Thoracic aorta (tissue), 2 donors: Measurements from ENCODE around the gene IP6K1. TPM values are rescaled to one million over a fixed set of nuclear protein-coding genes. Genes with fewer than 3 reads are reported as not detected.
A peak's percentile ranks its signal among the peaks of the same experiment; 100 is the strongest.

Experiments
- ATAC-seq: fragments of 150-250 bp; one replicate; pipeline ENCODE4 v1.8.0; 2017; ENCODE audit warnings: low read depth; ENCODE audit not compliant: insufficient number of reproducible peaks, low FRiP score
- DNase-seq: peaks from one replicate; pipeline ENCODE4 v3.0.0-alpha.2; 2020; ENCODE audit warnings: low spot score
- H3K27ac ChIP-seq, 2 donors: fragments of 200-600 bp; sonication (generic); 1 replicate in 1 of 2; 2 replicates in 1 of 2; pipeline ENCODE4 v1.5.1; 2016; ENCODE audit warnings: mild to moderate bottlenecking in 2 of 2, moderate library complexity in 2 of 2
- H3K27me3 ChIP-seq: fragments of 200-600 bp; sonication (generic); replicated peaks from 2 replicates; pipeline ENCODE4 v1.6.0; 2016; ENCODE audit warnings: mild to moderate bottlenecking; ENCODE audit not compliant: insufficient read depth
- H3K36me3 ChIP-seq: fragments of 200-600 bp; sonication (generic); one replicate; pipeline ENCODE4 v1.5.1; 2016
- H3K4me1 ChIP-seq, 2 donors: fragments of 200-600 bp; sonication (generic); 1 replicate in 1 of 2; 2 replicates in 1 of 2; pipeline versions ENCODE4 v1.5.1 to v1.6.0; 2016; ENCODE audit warnings: low read depth in 2 of 2, mild to moderate bottlenecking in 1 of 2; ENCODE audit not compliant: control insufficient read depth in 1 of 2
- H3K4me3 ChIP-seq: fragments of 200-600 bp; sonication (generic); 2 replicates; pipeline ENCODE4 v1.5.1; 2016; ENCODE audit warnings: mild to moderate bottlenecking
- H3K9me3 ChIP-seq: fragments of 200-600 bp; sonication (generic); 2 replicates; pipeline ENCODE4 v1.5.1; 2016
- total RNA-seq, 2 donors: library from RNA; depleted of rRNA; stranded (reverse); fragments of >200 nt; gene quantifications; one replicate each; pipeline versions ENCODE4 v1.1.0 to v1.2.3, GENCODE V29; 2016
- TF ChIP-seq, protein P1 (sequence below): fragments of 200-600 bp; sonication (generic); IDR thresholded peaks from one replicate; pipeline ENCODE4 v1.5.1; 2019; ENCODE audit warnings: antibody characterized with exemption

IP6K1 gene
- total RNA-seq, 2 donors from 2014 or later = 56.6 to 69.0 TPM

GRCh38 chr3:49812916-49813496 is 26.7 kb upstream of the IP6K1 start:
- peak overlapping the region; percentile 73 for H3K27ac ChIP-seq
- TF ChIP-seq, protein P1, sequence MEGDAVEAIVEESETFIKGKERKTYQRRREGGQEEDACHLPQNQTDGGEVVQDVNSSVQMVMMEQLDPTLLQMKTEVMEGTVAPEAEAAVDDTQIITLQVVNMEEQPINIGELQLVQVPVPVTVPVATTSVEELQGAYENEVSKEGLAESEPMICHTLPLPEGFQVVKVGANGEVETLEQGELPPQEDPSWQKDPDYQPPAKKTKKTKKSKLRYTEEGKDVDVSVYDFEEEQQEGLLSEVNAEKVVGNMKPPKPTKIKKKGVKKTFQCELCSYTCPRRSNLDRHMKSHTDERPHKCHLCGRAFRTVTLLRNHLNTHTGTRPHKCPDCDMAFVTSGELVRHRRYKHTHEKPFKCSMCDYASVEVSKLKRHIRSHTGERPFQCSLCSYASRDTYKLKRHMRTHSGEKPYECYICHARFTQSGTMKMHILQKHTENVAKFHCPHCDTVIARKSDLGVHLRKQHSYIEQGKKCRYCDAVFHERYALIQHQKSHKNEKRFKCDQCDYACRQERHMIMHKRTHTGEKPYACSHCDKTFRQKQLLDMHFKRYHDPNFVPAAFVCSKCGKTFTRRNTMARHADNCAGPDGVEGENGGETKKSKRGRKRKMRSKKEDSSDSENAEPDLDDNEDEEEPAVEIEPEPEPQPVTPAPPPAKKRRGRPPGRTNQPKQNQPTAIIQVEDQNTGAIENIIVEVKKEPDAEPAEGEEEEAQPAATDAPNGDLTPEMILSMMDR = no peak
- DNase-seq (no peak), ATAC-seq (no peak)
- no peaks in the 10 kb centered on the region for H3K27me3 ChIP-seq
- peaks cover 13% of the 10 kb centered on the region for H3K36me3 ChIP-seq
- H3K4me1 ChIP-seq = peaks cover 11 to 30% of the 10 kb centered on the region in 2 donors
- H3K4me3 ChIP-seq = peak overlapping the region; percentile 75
- no peaks in the 10 kb centered on the region for H3K9me3 ChIP-seq

- no peak for ATAC-seq
- DNase-seq = no peak
- TF ChIP-seq, protein P1 = no peak
- no peak overlapping the region for H3K4me3 ChIP-seq
- peaks cover 28 to 57% of the 10 kb centered on the region in 2 donors for H3K4me1 ChIP-seq
- no peaks in the 10 kb centered on the region for H3K27me3 ChIP-seq
- H3K27ac ChIP-seq = peak overlapping the region in 1 of 2 donors; percentile 2
- H3K9me3 ChIP-seq = no peaks in the 10 kb centered on the region
- peaks cover 13% of the 10 kb centered on the region for H3K36me3 ChIP-seq
These were observed 21.2 kb upstream of the IP6K1 start for GRCh38 chr3:49807431-49808114.

DNA sequence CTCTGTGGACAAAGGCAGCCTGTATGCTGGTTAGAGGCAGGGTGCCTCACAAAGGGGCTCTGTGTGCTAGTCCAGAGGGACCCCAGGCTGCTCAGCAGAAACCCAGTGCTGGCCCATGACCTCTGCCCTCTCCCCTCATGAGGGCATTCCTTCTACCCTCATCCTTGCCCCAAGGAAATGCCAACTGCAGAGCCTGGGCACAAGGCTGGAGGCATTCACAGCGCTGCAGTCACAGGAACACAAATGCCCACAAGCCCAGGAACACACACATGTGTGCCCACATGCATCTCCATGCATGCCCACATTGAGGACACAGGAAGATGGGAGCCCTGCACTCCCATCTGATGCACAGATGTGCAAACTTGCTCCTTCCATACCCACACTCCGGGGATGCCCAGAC is 20.5 kb upstream of the IP6K1 start:
- H3K27ac ChIP-seq = peak overlapping the region; percentile 97 to 98

GRCh38 chr3:49805897-49806701 is 19.8 kb upstream of the IP6K1 start:
- TF ChIP-seq, protein P1 = no peak
- peak overlapping the region; percentile 52 for H3K4me3 ChIP-seq
- peaks cover 8% of the 10 kb centered on the region for H3K36me3 ChIP-seq
- H3K4me1 ChIP-seq = peaks cover 25 to 45% of the 10 kb centered on the region in 2 donors
- ATAC-seq (no peak), DNase-seq (no peak)
- H3K27me3 ChIP-seq = no peaks in the 10 kb centered on the region
- H3K9me3 ChIP-seq = no peaks in the 10 kb centered on the region
- H3K27ac ChIP-seq = peak overlapping the region; percentile 97 to 98

More for the DNA sequence above, 20.5 kb upstream of the IP6K1 start:
- no peaks in the 10 kb centered on the region for H3K9me3 ChIP-seq
- ATAC-seq (no peak), DNase-seq (no peak)
- H3K4me1 ChIP-seq = peaks cover 25 to 50% of the 10 kb centered on the region in 2 donors
- peaks cover 13% of the 10 kb centered on the region for H3K36me3 ChIP-seq
- TF ChIP-seq, protein P1 = no peak
- H3K27me3 ChIP-seq = no peaks in the 10 kb centered on the region
- H3K4me3 ChIP-seq = no peak overlapping the region

GRCh38 chr3:49805367-49805782 is 19.0 kb upstream of the IP6K1 start:
- H3K27me3 ChIP-seq = no peaks in the 10 kb centered on the region
- H3K27ac ChIP-seq = peak overlapping the region; percentile 97 to 98
- no peaks in the 10 kb centered on the region for H3K9me3 ChIP-seq
- ATAC-seq (peak; percentile 79), DNase-seq (peak; percentile 74)
- H3K36me3 ChIP-seq = peaks cover 8% of the 10 kb centered on the region
- H3K4me1 ChIP-seq = peaks cover 25 to 45% of the 10 kb centered on the region in 2 donors
- peak overlapping the region; percentile 97 for H3K4me3 ChIP-seq
- TF ChIP-seq, protein P1 = no peak
